Activated CD8-positive, alpha-beta T cell treated with anti-CD3 and anti-CD28 coated beads for 36 hours (primary cell): ENCODE data around the gene GFRA4. TPM values are rescaled to one million over a fixed set of nuclear protein-coding genes. Genes with fewer than 3 reads are reported as not detected.

Experiments used
- ATAC-seq: fragments of 200-7000 bp; cut with Tn5 transposase; one replicate; pipeline ENCODE4 v1.10.0; 2021; ENCODE audit warnings: mild to moderate bottlenecking, moderate library complexity
- CTCF ChIA-PET: fragments of 350-600 bp; sonication (Branson Sonifier 250); formaldehyde crosslinking; loops from one replicate; lab custom pipeline; 2021; ENCODE audit warnings: antibody characterized with exemption; lab: Charles Lee
- POLR2A ChIA-PET: fragments of 350-600 bp; sonication (Branson Sonifier 250); formaldehyde crosslinking; loops from one replicate; lab custom pipeline; 2021; ENCODE audit warnings: antibody characterized with exemption; lab: Charles Lee
- DNase-seq: peaks from one replicate; pipeline ENCODE4 v3.0.0-alpha.2; 2020
- H3K27ac Mint-ChIP-seq: one replicate; pipeline ENCODE4 v1.8.0; 2021; ENCODE audit warnings: mild to moderate bottlenecking, mixed read lengths
- H3K27me3 Mint-ChIP-seq: one replicate; pipeline ENCODE4 v1.8.0; 2021; ENCODE audit warnings: mixed read lengths
- H3K36me3 Mint-ChIP-seq: one replicate; pipeline ENCODE4 v1.8.0; 2021; ENCODE audit warnings: low read depth, mixed read lengths
- H3K4me1 Mint-ChIP-seq: one replicate; pipeline ENCODE4 v1.8.0; 2021; ENCODE audit warnings: low read depth, mixed read lengths
- H3K4me3 Mint-ChIP-seq: one replicate; pipeline ENCODE4 v1.8.0; 2021; ENCODE audit warnings: mild to moderate bottlenecking, moderate library complexity, mixed read lengths
- H3K9me3 Mint-ChIP-seq: one replicate; pipeline ENCODE4 v1.8.0; 2021; ENCODE audit warnings: mixed read lengths
- intact Hi-C: fragments of 100-400 bp; cut with micrococcal nuclease; formaldehyde crosslinking; loops from one replicate; pipeline ENCODE4 v1.10.0; 2022
- total RNA-seq, 2 experiments: library from RNA; stranded (reverse); gene quantifications; one replicate each; pipeline ENCODE4 v1.2.3, GENCODE V29; 2021
- TF ChIP-seq, protein P1 (sequence below): fragments of 200-600 bp; IDR thresholded peaks from one replicate; pipeline ENCODE4 v1.8.0; 2022; ENCODE audit warnings: antibody characterized with exemption, mild to moderate bottlenecking

Gene GFRA4
- total RNA-seq, 2 experiments from 2014 or later: not detected

- H3K4me1 Mint-ChIP-seq: no peaks in the 10 kb centered on the region
- ATAC-seq: no peak
- no peaks in the 10 kb centered on the region for H3K36me3 Mint-ChIP-seq
- peaks cover 1% of the 10 kb centered on the region for H3K27me3 Mint-ChIP-seq
- H3K4me3 Mint-ChIP-seq: no peak overlapping the region
- ChIA-PET CTCF (interaction anchor here (0.6 to 5.7 kb wide), 36 partner anchors 10 to 969 kb away, joined by 3 to 79 read pairs (median 7); partner anchors contain the start of gene ADISSP), POLR2A (no interaction called here)
- no peaks in the 10 kb centered on the region for H3K9me3 Mint-ChIP-seq
- intact Hi-C loops: loop anchor here (5.0 kb wide), 1 partner anchor 33 kb away; no protein-coding TSS in a partner anchor
- no peak for DNase-seq
- TF ChIP-seq, protein P1, sequence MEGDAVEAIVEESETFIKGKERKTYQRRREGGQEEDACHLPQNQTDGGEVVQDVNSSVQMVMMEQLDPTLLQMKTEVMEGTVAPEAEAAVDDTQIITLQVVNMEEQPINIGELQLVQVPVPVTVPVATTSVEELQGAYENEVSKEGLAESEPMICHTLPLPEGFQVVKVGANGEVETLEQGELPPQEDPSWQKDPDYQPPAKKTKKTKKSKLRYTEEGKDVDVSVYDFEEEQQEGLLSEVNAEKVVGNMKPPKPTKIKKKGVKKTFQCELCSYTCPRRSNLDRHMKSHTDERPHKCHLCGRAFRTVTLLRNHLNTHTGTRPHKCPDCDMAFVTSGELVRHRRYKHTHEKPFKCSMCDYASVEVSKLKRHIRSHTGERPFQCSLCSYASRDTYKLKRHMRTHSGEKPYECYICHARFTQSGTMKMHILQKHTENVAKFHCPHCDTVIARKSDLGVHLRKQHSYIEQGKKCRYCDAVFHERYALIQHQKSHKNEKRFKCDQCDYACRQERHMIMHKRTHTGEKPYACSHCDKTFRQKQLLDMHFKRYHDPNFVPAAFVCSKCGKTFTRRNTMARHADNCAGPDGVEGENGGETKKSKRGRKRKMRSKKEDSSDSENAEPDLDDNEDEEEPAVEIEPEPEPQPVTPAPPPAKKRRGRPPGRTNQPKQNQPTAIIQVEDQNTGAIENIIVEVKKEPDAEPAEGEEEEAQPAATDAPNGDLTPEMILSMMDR: no peak
- no peak overlapping the region for H3K27ac Mint-ChIP-seq
Observed at GRCh38 chr20:3710011-3710466, 46.8 kb upstream of the GFRA4 start.

- H3K4me1 Mint-ChIP-seq: no peaks in the 10 kb centered on the region
- TF ChIP-seq, protein P1: no peak
- no peak for DNase-seq
- intact Hi-C loops: no loop called here
- H3K36me3 Mint-ChIP-seq: no peaks in the 10 kb centered on the region
- no peak for ATAC-seq
- no peak overlapping the region for H3K4me3 Mint-ChIP-seq
- CTCF ChIA-PET: interaction anchor here (0.9 to 5.7 kb wide), 5 partner anchors 9 to 144 kb away, joined by 3 to 79 read pairs (median 8); no protein-coding TSS in a partner anchor
- H3K27ac Mint-ChIP-seq: no peak overlapping the region
- H3K9me3 Mint-ChIP-seq: no peaks in the 10 kb centered on the region
- POLR2A ChIA-PET: no interaction called here
- H3K27me3 Mint-ChIP-seq: peaks cover 3% of the 10 kb centered on the region
Observed at GRCh38 chr20:3707508-3707899, 44.3 kb upstream of the GFRA4 start.

- Mint-ChIP-seq H3K36me3 (no peaks in the 10 kb centered on the region), H3K4me1 (no peaks in the 10 kb centered on the region), H3K9me3 (no peaks in the 10 kb centered on the region), H3K27me3 (peaks cover 3% of the 10 kb centered on the region), H3K4me3 (no peak overlapping the region), H3K27ac (no peak overlapping the region)
- DNase-seq (no peak), ATAC-seq (no peak)
- CTCF ChIA-PET: interaction anchor here (0.9 to 5.7 kb wide), 6 partner anchors 9 to 144 kb away, joined by 3 to 79 read pairs (median 6); no protein-coding TSS in a partner anchor
- TF ChIP-seq, protein P1: no peak
- intact Hi-C loops: no loop called here
- POLR2A ChIA-PET: interaction anchor here (0.7 kb wide), 1 partner anchor 30 kb away, joined by 4 read pairs; no protein-coding TSS in a partner anchor
Observed at GRCh38 chr20:3706774-3707507, 43.7 kb upstream of the GFRA4 start.

DNA sequence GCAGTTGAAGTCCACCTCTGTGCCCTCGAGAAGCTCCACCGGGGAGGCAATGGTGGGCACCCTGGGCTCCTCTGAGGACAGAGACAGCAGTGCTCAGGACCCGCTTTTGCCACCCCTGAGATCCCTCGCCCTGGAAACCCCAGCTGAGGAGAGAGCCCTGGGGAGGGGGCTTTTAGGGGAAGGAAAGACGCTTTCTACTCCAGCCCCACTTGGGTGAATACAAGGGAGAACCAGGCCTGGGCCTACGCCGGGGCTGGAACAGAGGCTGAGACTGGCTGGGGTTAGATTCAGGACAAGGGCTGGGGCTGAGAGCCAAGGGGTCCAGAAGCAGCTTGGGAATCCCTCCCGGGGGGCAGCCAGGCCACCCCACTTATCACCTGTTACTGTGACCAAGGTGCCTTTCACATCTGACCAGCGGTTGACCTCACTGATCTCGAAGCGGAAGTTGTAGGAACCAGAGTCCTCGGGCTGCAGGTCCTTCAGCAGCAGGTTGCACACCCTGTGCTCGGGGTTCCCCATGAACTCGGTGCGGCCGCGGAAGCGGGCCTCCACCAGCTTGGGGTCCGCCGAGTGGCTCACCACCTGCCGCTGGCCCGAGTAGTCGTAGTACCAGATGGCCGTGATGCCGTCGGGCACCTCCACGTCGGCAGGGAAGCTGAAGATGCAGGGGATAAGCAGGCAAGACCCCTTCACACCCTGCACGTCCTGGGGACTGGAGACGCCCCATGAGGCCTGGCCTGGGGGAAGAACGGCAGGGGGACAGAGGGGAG lies 43.0 kb upstream of the GFRA4 start:
- no peaks in the 10 kb centered on the region for H3K9me3 Mint-ChIP-seq
- no peaks in the 10 kb centered on the region for H3K36me3 Mint-ChIP-seq
- ChIA-PET CTCF (interaction anchor here (1.2 to 5.7 kb wide), 2 partner anchors 28 to 141 kb away, joined by 3 to 79 read pairs; no protein-coding TSS in a partner anchor), POLR2A (interaction anchor here (0.7 kb wide), 1 partner anchor 29 kb away, joined by 4 read pairs; no protein-coding TSS in a partner anchor)
- DNase-seq: no peak
- no peak for ATAC-seq
- H3K4me1 Mint-ChIP-seq: no peaks in the 10 kb centered on the region
- H3K4me3 Mint-ChIP-seq: no peak overlapping the region
- peaks cover 2% of the 10 kb centered on the region for H3K27me3 Mint-ChIP-seq
- TF ChIP-seq, protein P1: no peak
- intact Hi-C loops: no loop called here
- no peak overlapping the region for H3K27ac Mint-ChIP-seq
